NCI-H82 (cell line): ENCODE measurements around the gene DDX50.
"Not testable (repeated sequence)": the region's sequence is repeated elsewhere in the genome, so short reads cannot be mapped to it uniquely, and the experiment has no call there.

Experiments used
- DNase-seq: peaks from one replicate; lab custom pipeline; 2025; lab: John Stamatoyannopoulos, UW

The DDX50 gene

GRCh38 chr10:68902382-68902781 is 1.3 kb downstream of the DDX50 start:
- DNase-seq: no peak

GRCh38 chr10:68924593-68924992 is 23.5 kb downstream of the DDX50 start:
- no peak for DNase-seq

- DNase-seq: no peak
Measured at GRCh38 chr10:68925489-68925888, 24.4 kb downstream of the DDX50 start.

- not testable (repeated sequence) for DNase-seq
Measured at GRCh38 chr10:68929157-68929556, 28.0 kb downstream of the DDX50 start.

GRCh38 chr10:68929888-68930287 is 28.8 kb downstream of the DDX50 start:
- DNase-seq: not testable (repeated sequence)

- not testable (repeated sequence) for DNase-seq
Measured at GRCh38 chr10:68932860-68933259, 31.7 kb downstream of the DDX50 start.

- no peak for DNase-seq
Measured at GRCh38 chr10:68934994-68935393, 33.9 kb downstream of the DDX50 start.

GRCh38 chr10:68938117-68938516 is 37.0 kb downstream of the DDX50 start:
- no peak for DNase-seq

GRCh38 chr10:68938884-68939283 is 37.8 kb downstream of the DDX50 start:
- no peak for DNase-seq

GRCh38 chr10:68940917-68941316 is 39.8 kb downstream of the DDX50 start:
- not testable (repeated sequence) for DNase-seq

GRCh38 chr10:68950598-68950997 is 49.5 kb downstream of the DDX50 start:
- no peak for DNase-seq

GRCh38 chr10:68954904-68955303 is 53.8 kb downstream of the DDX50 start:
- DNase-seq: no peak

- DNase-seq: peak; percentile 61
Measured at GRCh38 chr10:68955355-68955831, 54.3 kb downstream of the DDX50 start.

GRCh38 chr10:68955832-68956532 is 54.9 kb downstream of the DDX50 start, which contains the start of gene DDX21:
TSS of gene DDX21 (plus strand) at chr10:68956170. CDS start at chr10:68956226, 56 bp downstream.
- DNase-seq: peak; percentile 93

GRCh38 chr10:68957284-68957615 is 56.1 kb downstream of the DDX50 start:
- DNase-seq: peak; percentile 19

- DNase-seq: no peak
Measured at GRCh38 chr10:68957654-68958053, 56.5 kb downstream of the DDX50 start.

- DNase-seq: no peak
Measured at GRCh38 chr10:68959695-68960527, 58.8 kb downstream of the DDX50 start.

GRCh38 chr10:68963151-68963550 is 62.0 kb downstream of the DDX50 start:
- no peak for DNase-seq

- DNase-seq: no peak
Measured at GRCh38 chr10:68973975-68974374, 72.9 kb downstream of the DDX50 start.

- DNase-seq: not testable (repeated sequence)
Measured at GRCh38 chr10:68975936-68976473, 74.9 kb downstream of the DDX50 start.

- DNase-seq: not testable (repeated sequence)
Measured at GRCh38 chr10:68979738-68980137, 78.6 kb downstream of the DDX50 start.

GRCh38 chr10:68981074-68981473 is 80.0 kb downstream of the DDX50 start:
- peak; percentile 6 for DNase-seq

GRCh38 chr10:68982389-68982788 is 81.3 kb downstream of the DDX50 start:
- DNase-seq: no peak
